K562 (cell line): ENCODE data around the gene GBA2. TPM values are rescaled to one million over a fixed set of nuclear protein-coding genes. Genes with fewer than 3 reads are reported as not detected.

Source experiments
- CEBPB ChIP-seq: fragments of 450-650 bp; IDR thresholded peaks from 2 replicates; pipeline ENCODE4 v1.6.1; 2016; ENCODE audit warnings: missing genetic modification characterization, missing compliant biosample characterization
- MAFK ChIP-seq: IDR thresholded peaks from 2 replicates; pipeline ENCODE4 v1.6.1; 2011; ENCODE audit warnings: low read length, improper control_type of control experiment
- RFX5 ChIP-seq: IDR thresholded peaks from 2 replicates; pipeline ENCODE4 v1.6.1; 2011; ENCODE audit warnings: low read depth, mild to moderate bottlenecking, improper control_type of control experiment, low read length
- STAG1 ChIP-seq: sonication (generic); formaldehyde crosslinking; IDR thresholded peaks from 2 replicates; pipeline ENCODE4 v1.5.0; 2020; ENCODE audit warnings: missing genetic modification reagents, borderline replicate concordance
- polyA plus RNA-seq, 8 experiments: library from polyadenylated mRNA; depleted of rRNA in 4 of 8; stranded (reverse) in 5 of 8; unstranded in 3 of 8; fragments of >200 nt; fragmentation: Nextera tagmentation in 2 of 8; fragmentation: Illumina TruSeq in 1 of 8; extraction: Ambion mirVana in 2 of 8; extraction: Trizol in 1 of 8; gene quantifications; 2 replicates each; pipeline versions ENCODE4 v1.2.1 to v1.2.3, GENCODE V29; 2011 to 2014; ENCODE audit warnings: inconsistent platforms in 1 of 8, missing spikeins in 1 of 8
- total RNA-seq, 7 experiments: library from RNA; depleted of rRNA in 6 of 7; stranded (reverse); fragments of >200 nt in 6 of 7; fragmentation: Illumina TruSeq in 2 of 7; extraction: Trizol in 2 of 7; gene quantifications; 2 replicates each; pipeline versions ENCODE4 v1.2.1 to v1.2.3, GENCODE V29; 2011 to 2021; ENCODE audit warnings: low replicate concordance in 1 of 7
- TF ChIP-seq, protein P1 (sequence below): IDR thresholded peaks from 2 replicates; pipeline ENCODE4 v1.6.1; 2011; ENCODE audit warnings: borderline replicate concordance, low read depth, mild to moderate bottlenecking, moderate library complexity, low read length; ENCODE audit not compliant: insufficient read depth, poor library complexity, severe bottlenecking
- TF ChIP-seq, protein P2 (sequence below): sonication (generic); formaldehyde crosslinking; IDR thresholded peaks from 2 replicates; pipeline ENCODE4 v1.8.1; 2022; ENCODE audit warnings: missing genetic modification reagents
- TF ChIP-seq, protein P3 (sequence below), 2 experiments: IDR thresholded peaks in 1 of 2; conservative IDR thresholded peaks in 1 of 2; 2 replicates each; pipeline ENCODE4 v1.6.1; 2016; ENCODE audit warnings: low read depth in 2 of 2, mild to moderate bottlenecking in 1 of 2, missing compliant biosample characterization in 1 of 2, missing genetic modification characterization in 1 of 2, moderate library complexity in 1 of 2
- TF ChIP-seq, protein P4 (sequence below): fragments of 450-650 bp; formaldehyde crosslinking; IDR thresholded peaks from 2 replicates; pipeline ENCODE4 v1.4.0; 2022; ENCODE audit warnings: missing genetic modification characterization

The GBA2 gene
- total and polyA plus RNA-seq, 9 of the 15 experiments (the other 6 are each of a cell fraction or from before 2014, with no cell fraction given), result 14.1 to 60.4 (median 32.1) TPM

DNA sequence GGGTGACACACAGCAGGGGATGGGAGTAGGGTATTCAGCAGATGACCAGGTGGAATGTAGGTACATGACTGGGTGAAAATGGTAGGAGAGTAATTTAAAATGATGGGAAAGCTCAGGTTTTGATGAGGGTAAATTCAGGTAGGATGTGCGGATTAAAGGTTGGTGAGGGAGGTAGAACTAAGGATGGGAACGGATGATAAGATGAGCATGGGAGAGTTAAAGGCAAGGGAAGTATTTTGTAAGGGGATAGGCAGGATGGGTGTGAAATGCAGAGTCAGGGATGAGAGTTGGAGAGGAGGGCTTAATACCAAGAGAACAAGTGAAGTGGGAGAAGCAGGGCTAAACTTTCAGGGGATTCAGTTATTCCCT is 18.6 kb downstream of the GBA2 start (continued):
- TF ChIP-seq, protein P1, sequence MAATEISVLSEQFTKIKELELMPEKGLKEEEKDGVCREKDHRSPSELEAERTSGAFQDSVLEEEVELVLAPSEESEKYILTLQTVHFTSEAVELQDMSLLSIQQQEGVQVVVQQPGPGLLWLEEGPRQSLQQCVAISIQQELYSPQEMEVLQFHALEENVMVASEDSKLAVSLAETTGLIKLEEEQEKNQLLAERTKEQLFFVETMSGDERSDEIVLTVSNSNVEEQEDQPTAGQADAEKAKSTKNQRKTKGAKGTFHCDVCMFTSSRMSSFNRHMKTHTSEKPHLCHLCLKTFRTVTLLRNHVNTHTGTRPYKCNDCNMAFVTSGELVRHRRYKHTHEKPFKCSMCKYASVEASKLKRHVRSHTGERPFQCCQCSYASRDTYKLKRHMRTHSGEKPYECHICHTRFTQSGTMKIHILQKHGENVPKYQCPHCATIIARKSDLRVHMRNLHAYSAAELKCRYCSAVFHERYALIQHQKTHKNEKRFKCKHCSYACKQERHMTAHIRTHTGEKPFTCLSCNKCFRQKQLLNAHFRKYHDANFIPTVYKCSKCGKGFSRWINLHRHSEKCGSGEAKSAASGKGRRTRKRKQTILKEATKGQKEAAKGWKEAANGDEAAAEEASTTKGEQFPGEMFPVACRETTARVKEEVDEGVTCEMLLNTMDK, result no peak
- TF ChIP-seq, protein P2, sequence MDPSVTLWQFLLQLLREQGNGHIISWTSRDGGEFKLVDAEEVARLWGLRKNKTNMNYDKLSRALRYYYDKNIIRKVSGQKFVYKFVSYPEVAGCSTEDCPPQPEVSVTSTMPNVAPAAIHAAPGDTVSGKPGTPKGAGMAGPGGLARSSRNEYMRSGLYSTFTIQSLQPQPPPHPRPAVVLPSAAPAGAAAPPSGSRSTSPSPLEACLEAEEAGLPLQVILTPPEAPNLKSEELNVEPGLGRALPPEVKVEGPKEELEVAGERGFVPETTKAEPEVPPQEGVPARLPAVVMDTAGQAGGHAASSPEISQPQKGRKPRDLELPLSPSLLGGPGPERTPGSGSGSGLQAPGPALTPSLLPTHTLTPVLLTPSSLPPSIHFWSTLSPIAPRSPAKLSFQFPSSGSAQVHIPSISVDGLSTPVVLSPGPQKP (CRISPR knock-in tag), result no peak
- TF ChIP-seq STAG1 (no peak), MAFK (no peak), CEBPB (tag) (no peak), RFX5 (no peak)
- TF ChIP-seq, protein P3, sequence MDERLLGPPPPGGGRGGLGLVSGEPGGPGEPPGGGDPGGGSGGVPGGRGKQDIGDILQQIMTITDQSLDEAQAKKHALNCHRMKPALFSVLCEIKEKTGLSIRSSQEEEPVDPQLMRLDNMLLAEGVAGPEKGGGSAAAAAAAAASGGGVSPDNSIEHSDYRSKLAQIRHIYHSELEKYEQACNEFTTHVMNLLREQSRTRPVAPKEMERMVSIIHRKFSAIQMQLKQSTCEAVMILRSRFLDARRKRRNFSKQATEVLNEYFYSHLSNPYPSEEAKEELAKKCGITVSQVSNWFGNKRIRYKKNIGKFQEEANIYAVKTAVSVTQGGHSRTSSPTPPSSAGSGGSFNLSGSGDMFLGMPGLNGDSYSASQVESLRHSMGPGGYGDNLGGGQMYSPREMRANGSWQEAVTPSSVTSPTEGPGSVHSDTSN (CRISPR knock-in tag; IDR thresholded peaks at IDR 0.05; ENCODE audit: low read depth), result no peak
- TF ChIP-seq, protein P3 (tag; conservative IDR thresholded peaks at IDR 0.05; ENCODE audit: low read depth), result no peak
- TF ChIP-seq, protein P4, sequence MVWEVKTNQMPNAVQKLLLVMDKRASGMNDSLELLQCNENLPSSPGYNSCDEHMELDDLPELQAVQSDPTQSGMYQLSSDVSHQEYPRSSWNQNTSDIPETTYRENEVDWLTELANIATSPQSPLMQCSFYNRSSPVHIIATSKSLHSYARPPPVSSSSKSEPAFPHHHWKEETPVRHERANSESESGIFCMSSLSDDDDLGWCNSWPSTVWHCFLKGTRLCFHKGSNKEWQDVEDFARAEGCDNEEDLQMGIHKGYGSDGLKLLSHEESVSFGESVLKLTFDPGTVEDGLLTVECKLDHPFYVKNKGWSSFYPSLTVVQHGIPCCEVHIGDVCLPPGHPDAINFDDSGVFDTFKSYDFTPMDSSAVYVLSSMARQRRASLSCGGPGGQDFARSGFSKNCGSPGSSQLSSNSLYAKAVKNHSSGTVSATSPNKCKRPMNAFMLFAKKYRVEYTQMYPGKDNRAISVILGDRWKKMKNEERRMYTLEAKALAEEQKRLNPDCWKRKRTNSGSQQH, result no peak
